A673 (cell line): ENCODE data around the gene ERC1. TPM values are rescaled to one million over a fixed set of nuclear protein-coding genes. Genes with fewer than 3 reads are reported as not detected.
A peak's percentile ranks its signal among the peaks of the same experiment; 100 is the strongest.

Experiments used
- BruUV-seq: library from RNA; stranded (reverse); fragments of 400-500 nt; replicated peaks from 2 replicates; lab custom pipeline; 2021; lab: Mats Ljungman, UMichigan
- CTCF ChIA-PET: fragments of 300-600 bp; sonication (Branson Sonifier 250); formaldehyde crosslinking; loops from one replicate; lab custom pipeline; 2022; ENCODE audit warnings: antibody characterized with exemption; lab: Charles Lee
- POLR2A ChIA-PET: fragments of 300-600 bp; sonication (Branson Sonifier 250); formaldehyde crosslinking; loops from one replicate; lab custom pipeline; 2022; ENCODE audit warnings: antibody characterized with exemption; ENCODE audit not compliant: low non-redundant PET; lab: Charles Lee
- DNase-seq: peaks from one replicate; pipeline ENCODE4 v3.0.0-alpha.2; 2015; ENCODE audit warnings: low spot score
- H3K27ac ChIP-seq: fragments of 200-600 bp; sonication (generic); 2 replicates; pipeline ENCODE4 v1.5.1; 2016; ENCODE audit warnings: mixed run types, low read depth, mild to moderate bottlenecking, mixed read lengths, antibody characterized with exemption, low read length; ENCODE audit not compliant: poor library complexity, severe bottlenecking
- H3K27me3 ChIP-seq: fragments of 200-600 bp; sonication (generic); replicated peaks from 2 replicates; pipeline ENCODE4 v1.6.1; 2017; ENCODE audit warnings: mixed run types, low read depth, mild to moderate bottlenecking, mixed read lengths, antibody characterized with exemption, low read length; ENCODE audit not compliant: insufficient read depth, poor library complexity
- H3K36me3 ChIP-seq: fragments of 200-600 bp; sonication (generic); 2 replicates; pipeline ENCODE4 v1.6.1; 2016; ENCODE audit warnings: mixed run types, mild to moderate bottlenecking, mixed read lengths, antibody characterized with exemption, low read length; ENCODE audit not compliant: insufficient read depth, poor library complexity, severe bottlenecking
- H3K4me1 ChIP-seq: fragments of 200-600 bp; sonication (generic); 2 replicates; pipeline ENCODE4 v1.6.1; 2017; ENCODE audit warnings: mixed run types, mild to moderate bottlenecking, mixed read lengths, antibody characterized with exemption, low read length; ENCODE audit not compliant: insufficient read depth, poor library complexity, severe bottlenecking
- H3K4me3 ChIP-seq: fragments of 200-600 bp; sonication (generic); 2 replicates; pipeline ENCODE4 v1.5.1; 2016; ENCODE audit warnings: low read depth, mixed run types, mild to moderate bottlenecking, mixed read lengths, low read length; ENCODE audit not compliant: poor library complexity, severe bottlenecking
- H3K9me3 ChIP-seq: fragments of 200-600 bp; sonication (generic); 2 replicates; pipeline ENCODE4 v1.6.1; 2016; ENCODE audit warnings: mixed run types, low read depth, mild to moderate bottlenecking, mixed read lengths, antibody characterized with exemption, low read length; ENCODE audit not compliant: poor library complexity, severe bottlenecking
- EZH2 ChIP-seq: fragments of 200-600 bp; sonication (generic); IDR thresholded peaks from 2 replicates; pipeline ENCODE4 v1.6.1; 2017; ENCODE audit warnings: borderline replicate concordance, low read depth, mild to moderate bottlenecking, mixed read lengths, antibody characterized with exemption, low read length; ENCODE audit not compliant: poor library complexity, severe bottlenecking
- intact Hi-C: fragments of 100-400 bp; cut with micrococcal nuclease; formaldehyde crosslinking; loops from one replicate; pipeline ENCODE4 v1.10.0; 2022; ENCODE audit not compliant: unreplicated experiment
- total RNA-seq: library from RNA; stranded (reverse); gene quantifications from 2 replicates; pipeline ENCODE4 v1.2.3, GENCODE V29; 2021
- TF ChIP-seq, protein P1 (sequence below): fragments of 300-800, 200-600 bp; sonication (generic); conservative IDR thresholded peaks from 2 replicates; pipeline ENCODE4 v1.5.1; 2017; ENCODE audit warnings: low read depth, mild to moderate bottlenecking, antibody characterized with exemption, low read length, moderate library complexity, mixed read lengths

Gene ERC1
- total RNA-seq, 1 experiment from 2014 or later = 60.7 TPM

GRCh38 chr12:1007994-1008393 lies 17.0 kb downstream of the ERC1 start:
- Histone ChIP-seq H3K4me3 (no peak overlapping the region), H3K27me3 (no peaks in the 10 kb centered on the region), H3K9me3 (no peaks in the 10 kb centered on the region), H3K27ac (no peak overlapping the region), H3K4me1 (peaks cover 3% of the 10 kb centered on the region), H3K36me3 (no peaks in the 10 kb centered on the region)
- ChIA-PET CTCF (no interaction called here), POLR2A (no interaction called here)
- BruUV-seq = no TSS peak
- no peak for DNase-seq
- no peak for TF ChIP-seq EZH2
- TF ChIP-seq, protein P1, sequence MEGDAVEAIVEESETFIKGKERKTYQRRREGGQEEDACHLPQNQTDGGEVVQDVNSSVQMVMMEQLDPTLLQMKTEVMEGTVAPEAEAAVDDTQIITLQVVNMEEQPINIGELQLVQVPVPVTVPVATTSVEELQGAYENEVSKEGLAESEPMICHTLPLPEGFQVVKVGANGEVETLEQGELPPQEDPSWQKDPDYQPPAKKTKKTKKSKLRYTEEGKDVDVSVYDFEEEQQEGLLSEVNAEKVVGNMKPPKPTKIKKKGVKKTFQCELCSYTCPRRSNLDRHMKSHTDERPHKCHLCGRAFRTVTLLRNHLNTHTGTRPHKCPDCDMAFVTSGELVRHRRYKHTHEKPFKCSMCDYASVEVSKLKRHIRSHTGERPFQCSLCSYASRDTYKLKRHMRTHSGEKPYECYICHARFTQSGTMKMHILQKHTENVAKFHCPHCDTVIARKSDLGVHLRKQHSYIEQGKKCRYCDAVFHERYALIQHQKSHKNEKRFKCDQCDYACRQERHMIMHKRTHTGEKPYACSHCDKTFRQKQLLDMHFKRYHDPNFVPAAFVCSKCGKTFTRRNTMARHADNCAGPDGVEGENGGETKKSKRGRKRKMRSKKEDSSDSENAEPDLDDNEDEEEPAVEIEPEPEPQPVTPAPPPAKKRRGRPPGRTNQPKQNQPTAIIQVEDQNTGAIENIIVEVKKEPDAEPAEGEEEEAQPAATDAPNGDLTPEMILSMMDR = no peak
- intact Hi-C loops = no loop called here

GRCh38 chr12:1011091-1011490 lies 20.1 kb downstream of the ERC1 start:
- no TSS peak for BruUV-seq
- no peak overlapping the region for H3K4me3 ChIP-seq
- peaks cover 11% of the 10 kb centered on the region for H3K4me1 ChIP-seq
- intact Hi-C loops = no loop called here
- no peaks in the 10 kb centered on the region for H3K27me3 ChIP-seq
- ChIA-PET POLR2A (no interaction called here), CTCF (no interaction called here)
- DNase-seq = no peak
- no peak overlapping the region for H3K27ac ChIP-seq
- TF ChIP-seq EZH2 = no peak
- TF ChIP-seq, protein P1 = no peak
- H3K36me3 ChIP-seq = no peaks in the 10 kb centered on the region
- no peaks in the 10 kb centered on the region for H3K9me3 ChIP-seq

DNA sequence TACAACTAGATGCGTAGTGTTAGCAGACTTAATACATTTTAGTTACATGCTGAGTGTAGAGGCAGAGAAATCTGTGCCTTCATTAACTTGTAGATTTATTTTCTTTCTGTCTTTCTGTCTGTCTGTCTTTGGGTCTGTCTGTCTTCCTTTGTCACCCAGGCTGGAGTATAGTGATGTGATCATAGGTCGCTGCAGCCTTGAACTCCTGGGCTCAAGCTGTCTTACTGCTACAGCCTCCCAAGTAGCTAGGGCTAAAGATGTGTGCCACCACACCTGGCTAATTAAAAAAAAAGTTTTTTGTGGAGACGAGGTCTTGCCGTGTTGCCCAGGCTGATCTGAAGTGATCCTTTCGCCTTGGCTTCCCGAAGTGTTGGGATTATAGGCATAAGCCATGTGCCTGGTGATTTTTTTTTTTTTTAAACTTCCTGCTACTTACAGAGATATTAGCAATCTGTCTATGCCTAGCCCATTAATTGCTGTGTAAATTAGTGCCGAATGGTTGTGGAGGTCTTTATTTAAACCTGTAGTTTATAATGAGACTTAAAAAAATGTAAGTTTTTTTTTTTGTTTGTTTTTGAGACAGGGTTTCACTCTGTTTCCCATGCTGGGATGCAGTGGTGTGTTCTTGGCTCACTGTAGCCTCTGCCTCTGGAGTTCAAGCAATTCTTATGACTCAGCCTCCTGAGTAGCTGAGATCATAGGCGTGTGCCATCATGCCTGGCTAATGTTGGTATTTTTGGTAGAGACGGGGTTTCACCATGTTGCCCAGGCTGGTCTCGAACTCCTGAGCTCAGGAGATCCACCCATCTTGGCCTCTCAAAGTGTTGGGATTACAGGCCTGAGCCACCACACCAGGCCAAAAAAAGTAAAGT lies 22.8 kb downstream of the ERC1 start:
- H3K9me3 ChIP-seq = no peaks in the 10 kb centered on the region
- intact Hi-C loops = no loop called here
- TF ChIP-seq, protein P1 = no peak
- no peak for TF ChIP-seq EZH2
- no TSS peak for BruUV-seq
- ChIA-PET POLR2A (no interaction called here), CTCF (interaction anchor here (0.5 kb wide), 1 partner anchor 199 kb away, joined by 3 read pairs; no protein-coding TSS in a partner anchor)
- no peak overlapping the region for H3K4me3 ChIP-seq
- peaks cover 11% of the 10 kb centered on the region for H3K4me1 ChIP-seq
- H3K27me3 ChIP-seq = no peaks in the 10 kb centered on the region
- DNase-seq = peak; percentile 54
- peak overlapping the region; percentile 56 for H3K27ac ChIP-seq
- H3K36me3 ChIP-seq = no peaks in the 10 kb centered on the region
